ENCODE data around the gene NSUN3. TPM values are rescaled to one million over a fixed set of nuclear protein-coding genes. Genes with fewer than 3 reads are reported as not detected.

The NSUN3 gene
- polyA plus RNA-seq, 1 of the 3 experiments (the other 2 are of a cell fraction) = 2.9 TPM

GRCh38 chr3:94082391-94082937 is 19.6 kb downstream of the NSUN3 start:
- ChIA-PET POLR2A (no interaction called here), CTCF (interaction anchor here (1.3 to 3.0 kb wide), 2 partner anchors 12 to 17 kb away, joined by 4 to 22 read pairs; no protein-coding TSS in a partner anchor)
- 88% methylated on average over 8 of the region's 8 CpGs for WGBS (ENCODE audit: low lambda C conversion rate)

GRCh38 chr3:94083261-94083660 is 20.4 kb downstream of the NSUN3 start:
- H3K9me3 ChIP-seq = no peaks in the 10 kb centered on the region
- peaks cover 14% of the 10 kb centered on the region in 2 experiments for H3K36me3 ChIP-seq (replicated peaks in 1 of 2; ENCODE audit: control insufficient read depth in 1 of 2, insufficient read depth in 2 of 2, low read length in 1 of 2)
- POLR2A ChIA-PET = no interaction called here
- H3K4me2 ChIP-seq = no peak overlapping the region
- H3K27me3 ChIP-seq (ENCODE audit: insufficient read depth) = no peaks in the 10 kb centered on the region
- H3K9me2 ChIP-seq = no peaks in the 10 kb centered on the region
- no peaks in the 10 kb centered on the region for H4K20me1 ChIP-seq (ENCODE audit: insufficient read depth)
- H3K9ac ChIP-seq = no peak overlapping the region
- no peak for DNase-seq
- H3K4me3 ChIP-seq (ENCODE audit: low read depth in 2 of 2, low read length in 1 of 2) = no peak overlapping the region
- no peak for TF ChIP-seq EZH2phosphoT487 (IDR thresholded peaks at IDR 0.05; ENCODE audit: borderline replicate concordance, low read depth)
- no peak for TF ChIP-seq NRF1 (IDR thresholded peaks at IDR 0.05; ENCODE audit: low read depth, low read length)
- TF ChIP-seq, protein P1, sequence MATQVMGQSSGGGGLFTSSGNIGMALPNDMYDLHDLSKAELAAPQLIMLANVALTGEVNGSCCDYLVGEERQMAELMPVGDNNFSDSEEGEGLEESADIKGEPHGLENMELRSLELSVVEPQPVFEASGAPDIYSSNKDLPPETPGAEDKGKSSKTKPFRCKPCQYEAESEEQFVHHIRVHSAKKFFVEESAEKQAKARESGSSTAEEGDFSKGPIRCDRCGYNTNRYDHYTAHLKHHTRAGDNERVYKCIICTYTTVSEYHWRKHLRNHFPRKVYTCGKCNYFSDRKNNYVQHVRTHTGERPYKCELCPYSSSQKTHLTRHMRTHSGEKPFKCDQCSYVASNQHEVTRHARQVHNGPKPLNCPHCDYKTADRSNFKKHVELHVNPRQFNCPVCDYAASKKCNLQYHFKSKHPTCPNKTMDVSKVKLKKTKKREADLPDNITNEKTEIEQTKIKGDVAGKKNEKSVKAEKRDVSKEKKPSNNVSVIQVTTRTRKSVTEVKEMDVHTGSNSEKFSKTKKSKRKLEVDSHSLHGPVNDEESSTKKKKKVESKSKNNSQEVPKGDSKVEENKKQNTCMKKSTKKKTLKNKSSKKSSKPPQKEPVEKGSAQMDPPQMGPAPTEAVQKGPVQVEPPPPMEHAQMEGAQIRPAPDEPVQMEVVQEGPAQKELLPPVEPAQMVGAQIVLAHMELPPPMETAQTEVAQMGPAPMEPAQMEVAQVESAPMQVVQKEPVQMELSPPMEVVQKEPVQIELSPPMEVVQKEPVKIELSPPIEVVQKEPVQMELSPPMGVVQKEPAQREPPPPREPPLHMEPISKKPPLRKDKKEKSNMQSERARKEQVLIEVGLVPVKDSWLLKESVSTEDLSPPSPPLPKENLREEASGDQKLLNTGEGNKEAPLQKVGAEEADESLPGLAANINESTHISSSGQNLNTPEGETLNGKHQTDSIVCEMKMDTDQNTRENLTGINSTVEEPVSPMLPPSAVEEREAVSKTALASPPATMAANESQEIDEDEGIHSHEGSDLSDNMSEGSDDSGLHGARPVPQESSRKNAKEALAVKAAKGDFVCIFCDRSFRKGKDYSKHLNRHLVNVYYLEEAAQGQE (IDR thresholded peaks at IDR 0.05; ENCODE audit: low read depth, low read length) = no peak
- TF ChIP-seq FOXM1 (IDR thresholded peaks at IDR 0.05; ENCODE audit: low read depth) = no peak
- TF ChIP-seq YY1 (IDR thresholded peaks at IDR 0.05; ENCODE audit: low read depth) = no peak
- TF ChIP-seq NFIC (IDR thresholded peaks at IDR 0.05; ENCODE audit: borderline replicate concordance) = no peak
- TF ChIP-seq, protein P2, sequence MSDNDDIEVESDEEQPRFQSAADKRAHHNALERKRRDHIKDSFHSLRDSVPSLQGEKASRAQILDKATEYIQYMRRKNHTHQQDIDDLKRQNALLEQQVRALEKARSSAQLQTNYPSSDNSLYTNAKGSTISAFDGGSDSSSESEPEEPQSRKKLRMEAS (IDR thresholded peaks at IDR 0.05; ENCODE audit: low read depth) = no peak
- no peak for TF ChIP-seq MXI1 (IDR thresholded peaks at IDR 0.05; ENCODE audit: low read depth, low read length)
- no peaks in the 10 kb centered on the region for H3F3A ChIP-seq (replicated peaks; ENCODE audit: insufficient read depth)
- CTCF ChIA-PET = interaction anchor here (3.0 kb wide), 1 partner anchor 13 kb away, joined by 22 read pairs; no protein-coding TSS in a partner anchor
- H2AFZ ChIP-seq (ENCODE audit: low read depth) = no peak overlapping the region
- H3K4me1 ChIP-seq (ENCODE audit: control insufficient read depth in 1 of 2, insufficient read depth in 2 of 2, low read depth in 1 of 2, low read length in 1 of 2) = no peaks in the 10 kb centered on the region
- 94% methylated on average over 4 of the region's 4 CpGs for WGBS (ENCODE audit: low lambda C conversion rate)
- H3K27ac ChIP-seq (ENCODE audit: low read depth in 2 of 2, low read length in 1 of 2) = no peak overlapping the region
- H3K79me2 ChIP-seq (ENCODE audit: insufficient read depth) = peaks cover 11% of the 10 kb centered on the region

More at GRCh38 chr3:94082391-94082937, 19.6 kb downstream of the NSUN3 start:
- Histone ChIP-seq H3K36me3 (replicated peaks in 1 of 2; ENCODE audit: control insufficient read depth in 1 of 2, insufficient read depth in 2 of 2, low read length in 1 of 2) (peaks cover 14% of the 10 kb centered on the region in 2 experiments), H3K79me2 (ENCODE audit: insufficient read depth) (peaks cover 18% of the 10 kb centered on the region), H3K9me3 (no peaks in the 10 kb centered on the region), H3K9me2 (no peaks in the 10 kb centered on the region), H4K20me1 (ENCODE audit: insufficient read depth) (no peaks in the 10 kb centered on the region), H2AFZ (ENCODE audit: low read depth) (no peak overlapping the region), H3K27ac (ENCODE audit: low read depth in 2 of 2, low read length in 1 of 2) (no peak overlapping the region), H3F3A (replicated peaks; ENCODE audit: insufficient read depth) (no peaks in the 10 kb centered on the region), H3K4me2 (no peak overlapping the region), H3K27me3 (ENCODE audit: insufficient read depth) (no peaks in the 10 kb centered on the region), H3K4me1 (ENCODE audit: control insufficient read depth in 1 of 2, insufficient read depth in 2 of 2, low read depth in 1 of 2, low read length in 1 of 2) (no peaks in the 10 kb centered on the region), H3K4me3 (ENCODE audit: low read depth in 2 of 2, low read length in 1 of 2) (no peak overlapping the region), H3K9ac (no peak overlapping the region)
- DNase-seq = no peak
- no peak for TF ChIP-seq NFIC (IDR thresholded peaks at IDR 0.05; ENCODE audit: borderline replicate concordance)
